HG03064 (cell line): Measurements from ENCODE around the gene ENAH.
A peak's percentile ranks its signal among the peaks of the same experiment; 100 is the strongest.
"Not testable (repeated sequence)": the region's sequence is repeated elsewhere in the genome, so short reads cannot be mapped to it uniquely, and the experiment has no call there.

ENCODE experiments used
- ATAC-seq: cut with Tn5 transposase; IDR thresholded peaks from one replicate; pipeline ENCODE4 v1.9.1; 2021; ENCODE audit warnings: low read depth; ENCODE audit not compliant: unreplicated experiment

ENAH gene

GRCh38 chr1:225477296-225477911, 175.5 kb downstream of the ENAH start:
- no peak for ATAC-seq

- no peak for ATAC-seq
Measured at GRCh38 chr1:225476538-225476988, 176.4 kb downstream of the ENAH start.

DNA sequence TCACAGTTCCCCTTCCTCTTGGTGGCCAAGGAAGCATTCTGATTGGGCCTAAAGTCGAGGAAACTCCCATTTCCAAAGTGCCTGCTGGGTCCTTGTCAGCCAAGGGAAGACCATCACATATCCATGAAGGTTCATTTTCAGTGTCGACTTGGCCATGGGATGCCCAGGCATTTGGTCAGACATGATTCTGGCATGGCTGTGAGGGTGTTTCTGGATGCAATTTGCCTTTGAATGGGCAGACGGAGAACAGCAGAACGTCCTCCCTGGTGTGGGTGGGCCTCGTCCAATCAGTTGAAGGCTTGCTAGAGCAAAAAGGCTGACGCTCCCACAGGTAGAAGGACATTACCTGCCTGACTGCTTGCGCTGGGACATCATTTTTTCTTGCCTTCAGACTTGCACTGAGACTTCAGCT, 176.8 kb downstream of the ENAH start:
- ATAC-seq = no peak

GRCh38 chr1:225474986-225475820, 177.7 kb downstream of the ENAH start:
- peak; percentile 76 for ATAC-seq

- no peak for ATAC-seq
Measured at GRCh38 chr1:225474439-225474985, 178.4 kb downstream of the ENAH start.

- not testable (repeated sequence) for ATAC-seq
Measured at GRCh38 chr1:225473676-225474438, 179.1 kb downstream of the ENAH start.

DNA sequence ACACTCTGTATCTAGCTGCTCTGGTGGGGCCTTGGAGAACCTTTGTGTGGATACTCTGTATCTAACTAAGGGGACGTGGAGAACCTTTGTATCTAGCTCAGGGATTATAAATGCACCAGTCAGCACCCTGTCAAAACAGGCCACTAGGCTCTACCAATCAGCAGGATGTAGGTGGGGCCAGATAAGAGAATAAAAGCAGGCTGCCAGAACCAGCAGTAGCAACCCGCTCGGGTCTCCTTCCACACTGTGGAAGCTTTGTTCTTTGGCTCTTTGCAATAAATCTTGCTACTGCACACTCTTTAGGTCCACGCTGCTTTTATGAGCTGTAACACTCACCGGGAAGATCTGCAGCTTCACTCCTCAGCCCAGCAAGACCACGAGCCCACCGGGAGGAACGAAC, 179.7 kb downstream of the ENAH start:
- ATAC-seq = not testable (repeated sequence)

DNA sequence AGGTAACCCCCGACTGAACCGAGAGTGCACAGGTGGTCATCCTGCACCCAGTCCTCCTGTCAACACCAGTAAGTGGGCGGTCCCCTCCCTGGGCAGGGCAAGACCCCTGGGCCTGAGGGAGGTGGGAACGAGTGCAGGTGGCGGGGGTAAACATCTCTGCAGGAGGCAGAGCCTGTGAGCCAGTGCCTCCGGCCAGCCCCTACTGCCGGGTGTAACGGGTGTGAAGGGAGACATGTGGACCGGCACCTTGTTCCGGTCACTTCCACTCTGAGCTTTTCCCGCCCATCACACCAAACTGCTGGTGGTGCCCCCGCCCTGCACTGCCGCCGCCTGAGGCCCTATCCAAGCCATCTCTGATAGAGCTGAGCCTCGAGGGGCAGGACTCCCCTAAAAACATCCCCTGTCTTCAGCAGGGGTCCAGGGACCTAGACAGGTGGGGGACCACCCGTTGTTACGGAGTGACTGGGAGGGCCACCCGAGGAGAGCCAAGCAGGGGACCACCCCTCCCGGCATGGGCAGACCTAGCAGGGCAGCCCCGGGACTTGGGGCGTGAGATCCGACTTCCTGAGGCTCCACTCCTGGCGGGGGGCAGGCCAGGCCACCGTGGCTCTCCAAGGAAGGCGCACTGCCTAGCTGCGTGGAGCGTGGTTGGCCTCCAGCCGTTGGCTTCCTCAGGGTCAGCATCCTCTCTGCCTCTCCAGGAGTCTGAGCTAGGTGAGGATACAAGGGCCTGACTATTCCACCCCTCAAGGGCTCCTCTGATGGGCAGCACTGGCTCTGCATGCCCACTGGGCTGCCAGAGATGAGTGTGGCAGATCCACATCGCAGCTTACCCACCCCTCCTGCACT, 181.2 kb downstream of the ENAH start:
- ATAC-seq = no peak

GRCh38 chr1:225471109-225471452, 181.8 kb downstream of the ENAH start:
- ATAC-seq = no peak

GRCh38 chr1:225470211-225471108, 182.5 kb downstream of the ENAH start:
- no peak for ATAC-seq

DNA sequence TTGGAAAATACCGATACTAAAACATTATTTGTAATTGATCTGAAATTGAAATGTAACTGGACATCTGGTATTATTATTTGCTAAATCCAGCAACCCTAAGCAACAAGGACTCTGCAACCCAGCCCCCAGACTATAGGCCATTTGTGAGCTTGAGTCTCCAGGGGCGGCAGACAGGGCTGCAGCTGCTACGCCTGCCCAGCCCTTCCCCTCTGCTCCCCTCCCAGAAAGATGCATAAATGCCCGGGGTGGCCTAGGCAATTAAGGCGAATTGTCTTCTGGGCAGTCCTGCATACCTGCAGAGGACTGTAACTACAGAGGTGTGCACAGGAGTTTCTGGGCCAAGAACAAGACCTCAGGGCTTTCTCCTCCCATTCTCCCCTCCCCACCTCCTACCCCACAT, 183.9 kb downstream of the ENAH start:
- no peak for ATAC-seq

DNA sequence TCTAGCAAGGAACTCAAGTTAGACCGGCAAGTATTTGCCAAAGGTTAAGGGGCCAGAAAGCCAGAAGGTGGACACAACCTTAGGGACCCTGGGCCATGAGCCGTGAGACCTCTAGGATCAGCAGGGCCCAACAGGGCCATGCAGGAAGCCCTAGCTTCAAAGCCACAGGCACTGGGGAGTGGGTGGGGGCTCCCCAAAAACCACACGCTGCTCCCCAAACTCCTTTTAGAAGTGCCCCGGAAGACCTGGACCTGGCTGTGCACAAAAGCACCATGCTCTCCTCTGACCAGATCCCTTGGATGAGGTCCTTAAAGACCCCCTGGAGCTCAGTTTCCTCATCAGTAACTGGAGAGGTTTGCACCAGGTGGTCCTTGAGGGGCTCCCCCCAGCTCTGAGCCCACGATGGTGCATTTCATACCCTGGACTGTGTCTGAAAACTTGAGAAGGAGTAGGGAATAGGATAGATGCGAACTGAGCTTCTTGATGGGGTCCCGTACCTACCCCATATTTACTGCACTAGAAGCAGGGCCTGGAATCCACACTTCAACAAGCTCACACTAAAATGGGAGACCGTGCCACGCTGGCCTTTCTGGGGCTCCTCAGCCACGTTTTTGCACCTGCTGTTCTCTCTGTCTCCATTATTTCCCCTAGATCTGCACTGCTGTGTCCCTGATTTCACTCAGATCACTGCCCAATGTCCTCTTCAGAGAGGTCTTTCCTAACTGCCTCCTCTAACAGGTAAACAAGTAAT, 184.5 kb downstream of the ENAH start:
- no peak for ATAC-seq

DNA sequence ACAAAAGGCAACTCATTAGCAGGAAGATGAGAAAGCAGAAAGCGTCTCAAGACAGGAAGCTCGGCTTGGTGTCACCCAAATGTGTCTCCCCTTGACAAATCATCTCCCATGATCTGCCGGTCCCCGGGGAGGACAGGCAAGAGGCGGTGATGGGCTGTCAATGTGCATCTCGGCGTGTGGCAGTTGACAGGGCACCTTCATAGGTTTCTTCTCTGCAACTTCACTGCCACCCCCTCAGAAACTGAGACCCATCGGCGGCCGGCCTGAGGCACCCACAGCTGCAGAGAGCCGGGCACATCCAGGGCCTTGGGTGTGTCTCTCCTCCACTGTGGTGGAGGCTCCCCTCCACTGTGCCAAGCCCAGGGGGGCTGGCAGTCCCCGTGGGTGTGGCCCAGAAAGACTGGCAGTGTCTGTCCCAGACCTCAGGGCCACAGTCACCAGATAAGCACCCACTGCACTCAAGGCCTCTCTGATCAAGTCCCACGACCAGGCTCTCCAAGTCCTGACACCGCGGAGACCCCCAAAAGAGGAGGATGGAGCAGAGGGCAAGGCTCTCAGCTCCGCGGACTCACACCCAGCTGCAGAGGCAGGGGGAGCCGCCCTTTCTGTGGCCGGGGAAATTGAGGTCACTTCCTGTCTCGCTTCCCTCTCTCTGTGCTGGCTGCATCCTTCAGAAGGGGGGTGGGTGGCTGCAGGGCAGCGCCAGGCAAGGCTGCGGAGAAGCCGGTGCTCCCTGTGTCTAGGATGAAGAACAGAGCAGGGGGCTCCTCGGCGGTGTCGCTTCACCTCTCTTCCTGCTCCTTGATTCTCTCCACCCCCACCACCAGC, 185.5 kb downstream of the ENAH start:
- peak; percentile 96 for ATAC-seq

DNA sequence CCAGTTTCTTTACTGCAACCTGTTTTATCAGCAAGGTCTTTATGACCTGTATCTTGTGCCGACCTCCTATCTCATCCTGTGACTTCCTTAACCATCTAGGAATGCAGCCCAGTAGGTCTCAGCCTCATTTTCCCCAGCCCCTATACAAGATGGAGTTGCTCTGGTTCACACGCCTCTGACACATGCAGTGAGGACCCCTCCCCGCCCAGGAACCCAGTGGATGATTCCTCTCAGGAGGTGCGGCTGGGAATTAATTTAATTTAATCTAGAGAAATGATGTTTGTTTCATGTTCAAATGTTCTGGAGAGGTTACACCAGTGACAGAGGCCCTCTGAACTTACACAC, 186.1 kb downstream of the ENAH start:
- ATAC-seq = no peak

GRCh38 chr1:225465793-225466517, 187.0 kb downstream of the ENAH start:
- no peak for ATAC-seq

- ATAC-seq = no peak
Measured at GRCh38 chr1:225464851-225465792, 187.8 kb downstream of the ENAH start.
